Mesothelial cell of epicardium (in vitro differentiated cells): ENCODE results near the gene SDK1. TPM values are rescaled to one million over a fixed set of nuclear protein-coding genes. Genes with fewer than 3 reads are reported as not detected.

Experiments
- DNase-seq, 2 experiments: peaks; one replicate each; pipeline ENCODE4 v3.0.0; 2021; ENCODE audit warnings: low spot score in 2 of 2; ENCODE audit not compliant: unreplicated experiment in 2 of 2
- H3K27ac Mint-ChIP-seq: 2 replicates; pipeline ENCODE4 v1.8.0; 2021; ENCODE audit warnings: mixed read lengths
- H3K27me3 Mint-ChIP-seq: 2 replicates; pipeline ENCODE4 v1.8.0; 2021; ENCODE audit warnings: low read depth, mixed read lengths
- H3K36me3 Mint-ChIP-seq: 2 replicates; pipeline ENCODE4 v1.8.0; 2021; ENCODE audit warnings: mixed read lengths
- H3K4me1 Mint-ChIP-seq: 2 replicates; pipeline ENCODE4 v1.8.0; 2021; ENCODE audit warnings: mixed read lengths
- H3K4me3 Mint-ChIP-seq: 2 replicates; pipeline ENCODE4 v1.8.0; 2021; ENCODE audit warnings: mild to moderate bottlenecking, moderate library complexity, mixed read lengths
- H3K9me3 Mint-ChIP-seq: 2 replicates; pipeline ENCODE4 v1.8.0; 2021; ENCODE audit warnings: mixed read lengths
- CTCF ChIP-seq: fragments of 200-600 bp; sonication (generic); IDR thresholded peaks from one replicate; pipeline ENCODE4 v1.5.0; 2021; ENCODE audit warnings: antibody characterized with exemption; ENCODE audit not compliant: unreplicated experiment
- total RNA-seq: library from RNA; stranded (reverse); gene quantifications from 3 replicates; pipeline ENCODE4 v1.2.1, GENCODE V29; 2021

The SDK1 gene
- total RNA-seq, 1 donor from 2014 or later: 12.8 TPM

GRCh38 chr7:4010923-4011656 is 710.0 kb downstream of the SDK1 start:
- peak overlapping the region; percentile 47 for H3K27ac Mint-ChIP-seq
- H3K9me3 Mint-ChIP-seq: no peaks in the 10 kb centered on the region
- peaks cover 30% of the 10 kb centered on the region for H3K4me1 Mint-ChIP-seq
- H3K4me3 Mint-ChIP-seq: no peak overlapping the region
- H3K27me3 Mint-ChIP-seq: no peaks in the 10 kb centered on the region
- no peak for TF ChIP-seq CTCF
- peaks cover 6% of the 10 kb centered on the region for H3K36me3 Mint-ChIP-seq
- DNase-seq: no peak

GRCh38 chr7:4013793-4014192 is 712.7 kb downstream of the SDK1 start:
- TF ChIP-seq CTCF: no peak
- peak in 1 of 2 experiments; percentile 11 for DNase-seq
- Mint-ChIP-seq H3K27ac (no peak overlapping the region), H3K27me3 (no peaks in the 10 kb centered on the region), H3K4me3 (no peak overlapping the region), H3K4me1 (peaks cover 17% of the 10 kb centered on the region), H3K36me3 (peaks cover 30% of the 10 kb centered on the region), H3K9me3 (peaks cover 18% of the 10 kb centered on the region)

GRCh38 chr7:4014346-4015050 is 713.4 kb downstream of the SDK1 start:
- H3K9me3 Mint-ChIP-seq: peaks cover 25% of the 10 kb centered on the region
- TF ChIP-seq CTCF: no peak
- DNase-seq: no peak
- peaks cover 31% of the 10 kb centered on the region for H3K36me3 Mint-ChIP-seq
- no peak overlapping the region for H3K4me3 Mint-ChIP-seq
- no peaks in the 10 kb centered on the region for H3K27me3 Mint-ChIP-seq
- H3K4me1 Mint-ChIP-seq: peaks cover 17% of the 10 kb centered on the region
- no peak overlapping the region for H3K27ac Mint-ChIP-seq

GRCh38 chr7:4015371-4015770 is 714.3 kb downstream of the SDK1 start:
- Mint-ChIP-seq H3K27me3 (no peaks in the 10 kb centered on the region), H3K27ac (no peak overlapping the region)

GRCh38 chr7:4015996-4016395 is 714.9 kb downstream of the SDK1 start:
- Mint-ChIP-seq H3K9me3 (peaks cover 37% of the 10 kb centered on the region), H3K4me3 (no peak overlapping the region), H3K4me1 (peaks cover 14% of the 10 kb centered on the region), H3K27ac (no peak overlapping the region), H3K36me3 (peaks cover 39% of the 10 kb centered on the region), H3K27me3 (no peaks in the 10 kb centered on the region)
- DNase-seq: no peak
- TF ChIP-seq CTCF: no peak

More at GRCh38 chr7:4015371-4015770, 714.3 kb downstream of the SDK1 start:
- H3K4me3 Mint-ChIP-seq: no peak overlapping the region
- peaks cover 17% of the 10 kb centered on the region for H3K4me1 Mint-ChIP-seq
- peaks cover 33% of the 10 kb centered on the region for H3K36me3 Mint-ChIP-seq
- DNase-seq: no peak
- TF ChIP-seq CTCF: no peak
- peaks cover 31% of the 10 kb centered on the region for H3K9me3 Mint-ChIP-seq
